ENCODE results near the gene BORCS6. TPM values are rescaled to one million over a fixed set of nuclear protein-coding genes. Genes with fewer than 3 reads are reported as not detected.

The BORCS6 gene
- total and polyA plus RNA-seq, 9 donors: 3.7 to 5.7 (median 5.0) TPM

DNA sequence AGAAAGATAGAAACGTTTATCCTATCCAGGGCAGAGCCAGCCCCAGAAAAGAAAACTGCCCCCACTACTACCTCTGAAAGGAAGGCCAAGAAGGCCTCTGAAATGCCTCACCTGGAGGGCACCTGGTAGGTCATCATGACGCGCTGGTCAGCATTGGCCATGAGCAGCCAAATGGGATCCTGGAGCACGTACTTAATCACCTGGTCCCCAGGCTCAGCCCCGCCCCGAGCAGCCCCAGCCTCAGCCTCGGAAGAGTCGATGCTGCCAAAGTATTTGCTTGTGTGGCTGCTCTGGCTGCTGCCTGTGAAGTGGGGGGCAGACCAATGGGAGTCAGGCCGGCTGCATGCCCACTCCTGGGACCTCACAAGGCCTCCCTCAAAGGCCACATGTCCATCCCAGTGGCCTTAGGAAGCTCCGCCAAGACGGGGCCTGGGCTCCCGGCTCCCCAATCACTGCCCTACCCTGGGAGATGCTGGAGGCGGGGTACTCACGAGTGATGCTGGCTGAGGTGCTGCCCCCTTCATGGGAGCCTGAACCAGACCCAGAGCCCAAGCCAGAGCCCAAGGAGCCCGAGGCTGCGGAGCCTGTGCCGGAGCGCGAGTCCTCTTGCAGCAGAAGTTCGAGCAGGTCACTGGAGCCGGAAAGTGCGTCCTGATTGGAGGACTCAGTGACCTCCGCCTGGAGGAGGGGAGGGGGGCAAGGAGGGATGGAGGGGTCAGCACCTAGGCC is 47.7 kb downstream of the BORCS6 start:
- no peak overlapping the region for H3K27ac ChIP-seq (ENCODE audit: low read length)
- WGBS (ENCODE audit: insufficient coverage): 87% methylated on average over 19 of the region's 23 CpGs
- no peak overlapping the region for H3K4me3 ChIP-seq (ENCODE audit: low read length)
- no peaks in the 10 kb centered on the region for H3K27me3 ChIP-seq (ENCODE audit: control insufficient read depth, insufficient read depth, low read length)
- no peaks in the 10 kb centered on the region for H3K9me3 ChIP-seq (replicated peaks; ENCODE audit: control insufficient read depth, low read depth, low read length)
- peak; percentile 39 for DNase-seq
- peaks cover 19% of the 10 kb centered on the region for H3K4me1 ChIP-seq (ENCODE audit: control insufficient read depth, insufficient read depth, low read length)
- H3K36me3 ChIP-seq (ENCODE audit: control insufficient read depth, insufficient read depth, low read length): peaks cover 75% of the 10 kb centered on the region

- H3K4me3 ChIP-seq (ENCODE audit: low read length): no peak overlapping the region
- no peaks in the 10 kb centered on the region for H3K9me3 ChIP-seq (replicated peaks; ENCODE audit: control insufficient read depth, low read depth, low read length)
- H3K27me3 ChIP-seq (ENCODE audit: control insufficient read depth, insufficient read depth, low read length): no peaks in the 10 kb centered on the region
- H3K4me1 ChIP-seq (ENCODE audit: control insufficient read depth, insufficient read depth, low read length): peaks cover 19% of the 10 kb centered on the region
- H3K36me3 ChIP-seq (ENCODE audit: control insufficient read depth, insufficient read depth, low read length): peaks cover 69% of the 10 kb centered on the region
- WGBS (ENCODE audit: insufficient coverage): 89% methylated on average over 10 of the region's 11 CpGs
- DNase-seq: peak; percentile 38
- H3K27ac ChIP-seq (ENCODE audit: low read length): no peak overlapping the region
Observed at GRCh38 chr17:8141741-8142140, 48.2 kb downstream of the BORCS6 start.

DNA sequence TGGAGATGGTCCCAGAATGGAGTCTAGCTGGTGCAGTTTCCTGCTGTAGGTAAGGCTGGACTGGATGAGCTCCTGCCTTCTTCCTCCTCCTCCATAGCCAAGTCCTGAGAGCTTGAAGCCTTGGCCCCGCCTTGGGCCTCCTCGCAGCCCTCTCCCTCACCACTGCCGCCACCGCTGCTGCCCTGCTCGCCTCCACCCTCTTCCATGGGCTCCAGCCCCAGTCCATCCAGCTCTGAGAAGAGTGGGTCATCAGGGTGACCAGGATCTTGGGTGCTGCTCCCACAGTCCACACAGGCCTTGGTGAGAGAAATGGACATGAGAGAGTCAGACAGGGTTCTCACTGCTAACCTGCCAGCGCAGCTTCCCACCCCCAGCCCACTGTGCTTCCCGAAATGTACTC is 48.9 kb downstream of the BORCS6 start:
- no peak overlapping the region for H3K27ac ChIP-seq (ENCODE audit: low read length)
- peaks cover 62% of the 10 kb centered on the region for H3K36me3 ChIP-seq (ENCODE audit: control insufficient read depth, insufficient read depth, low read length)
- no peaks in the 10 kb centered on the region for H3K27me3 ChIP-seq (ENCODE audit: control insufficient read depth, insufficient read depth, low read length)
- H3K4me3 ChIP-seq (ENCODE audit: low read length): no peak overlapping the region
- no peak for DNase-seq
- no CpG with 5 or more reads among the region's 7 CpGs for WGBS (ENCODE audit: insufficient coverage)
- H3K9me3 ChIP-seq (replicated peaks; ENCODE audit: control insufficient read depth, low read depth, low read length): no peaks in the 10 kb centered on the region
- H3K4me1 ChIP-seq (ENCODE audit: control insufficient read depth, insufficient read depth, low read length): peaks cover 19% of the 10 kb centered on the region

- no peaks in the 10 kb centered on the region for H3K9me3 ChIP-seq (replicated peaks; ENCODE audit: control insufficient read depth, low read depth, low read length)
- no peak overlapping the region for H3K4me3 ChIP-seq (ENCODE audit: low read length)
- DNase-seq: peak; percentile 46
- no peaks in the 10 kb centered on the region for H3K27me3 ChIP-seq (ENCODE audit: control insufficient read depth, insufficient read depth, low read length)
- H3K36me3 ChIP-seq (ENCODE audit: control insufficient read depth, insufficient read depth, low read length): peaks cover 55% of the 10 kb centered on the region
- 93% methylated on average over 5 of the region's 18 CpGs for WGBS (ENCODE audit: insufficient coverage)
- no peak overlapping the region for H3K27ac ChIP-seq (ENCODE audit: low read length)
- H3K4me1 ChIP-seq (ENCODE audit: control insufficient read depth, insufficient read depth, low read length): peaks cover 19% of the 10 kb centered on the region
Observed at GRCh38 chr17:8140065-8141029, 49.6 kb downstream of the BORCS6 start.

- WGBS (ENCODE audit: insufficient coverage): 0% methylated on average over 38 of the region's 46 CpGs
- DNase-seq: peak; percentile 99
- H3K4me1 ChIP-seq (ENCODE audit: control insufficient read depth, insufficient read depth, low read length): peaks cover 19% of the 10 kb centered on the region
- H3K4me3 ChIP-seq (ENCODE audit: low read length): peak overlapping the region; percentile 42
- no peaks in the 10 kb centered on the region for H3K27me3 ChIP-seq (ENCODE audit: control insufficient read depth, insufficient read depth, low read length)
- H3K9me3 ChIP-seq (replicated peaks; ENCODE audit: control insufficient read depth, low read depth, low read length): no peaks in the 10 kb centered on the region
- H3K27ac ChIP-seq (ENCODE audit: low read length): peak overlapping the region; percentile 98
- peaks cover 40% of the 10 kb centered on the region for H3K36me3 ChIP-seq (ENCODE audit: control insufficient read depth, insufficient read depth, low read length)
Observed at GRCh38 chr17:8138672-8139371, 51.2 kb downstream of the BORCS6 start.

GRCh38 chr17:8138374-8138671 is 51.7 kb downstream of the BORCS6 start:
- peak overlapping the region; percentile 33 for H3K4me3 ChIP-seq (ENCODE audit: low read length)
- H3K27ac ChIP-seq (ENCODE audit: low read length): peak overlapping the region; percentile 98
- no peaks in the 10 kb centered on the region for H3K9me3 ChIP-seq (replicated peaks; ENCODE audit: control insufficient read depth, low read depth, low read length)
- no peak for DNase-seq
- H3K4me1 ChIP-seq (ENCODE audit: control insufficient read depth, insufficient read depth, low read length): peaks cover 19% of the 10 kb centered on the region
- H3K36me3 ChIP-seq (ENCODE audit: control insufficient read depth, insufficient read depth, low read length): peaks cover 35% of the 10 kb centered on the region
- 0% methylated on average over 7 of the region's 7 CpGs for WGBS (ENCODE audit: insufficient coverage)
- no peaks in the 10 kb centered on the region for H3K27me3 ChIP-seq (ENCODE audit: control insufficient read depth, insufficient read depth, low read length)

Other genes with a start within 250 kb of the BORCS6 start
- gene GUCY2D, start 187.6 kb downstream of the BORCS6 start, total RNA-seq: under 0.01 TPM
- gene GUCY2D, start 187.6 kb downstream of the BORCS6 start, polyA plus RNA-seq (ENCODE audit: insufficient read depth in 1 of 8, insufficient read length in 8 of 8, low replicate concordance in 1 of 8): under 1 TPM in 2 of 8 donors, not detected in 6; 0.04 to 0.11 TPM
- 0.31 TPM for gene ALOX15B, start 151.1 kb downstream of the BORCS6 start, total RNA-seq
- gene ALOX15B, start 151.1 kb downstream of the BORCS6 start, polyA plus RNA-seq (ENCODE audit: insufficient read depth in 1 of 8, insufficient read length in 8 of 8, low replicate concordance in 1 of 8): under 1 TPM; 0.05 to 0.59 (median 0.30) TPM
- not detected for gene ALOX12B, start 102.5 kb downstream of the BORCS6 start, total RNA-seq
- not detected for gene ALOX12B, start 102.5 kb downstream of the BORCS6 start, polyA plus RNA-seq (ENCODE audit: insufficient read depth in 1 of 8, insufficient read length in 8 of 8, low replicate concordance in 1 of 8)
- not detected for gene ALOXE3, start 71.7 kb downstream of the BORCS6 start, total RNA-seq
- not detected for gene ALOXE3, start 71.7 kb downstream of the BORCS6 start, polyA plus RNA-seq (ENCODE audit: insufficient read depth in 1 of 8, insufficient read length in 8 of 8, low replicate concordance in 1 of 8)
- 0.27 TPM for gene HES7, start 66.1 kb downstream of the BORCS6 start, total RNA-seq
- gene HES7, start 66.1 kb downstream of the BORCS6 start, polyA plus RNA-seq (ENCODE audit: insufficient read depth in 1 of 8, insufficient read length in 8 of 8, low replicate concordance in 1 of 8): under 1 TPM in 6 of 8 donors, not detected in 2; 0.08 to 0.28 (median 0.13) TPM
- gene PER1, start 37.8 kb downstream of the BORCS6 start, total RNA-seq: 25.6 TPM
- 100 to 1,000 TPM in 1 of 8 donors, 10 to 100 TPM in 7; 42.4 to 103 (median 63.9) TPM for gene PER1, start 37.8 kb downstream of the BORCS6 start, polyA plus RNA-seq (ENCODE audit: insufficient read depth in 1 of 8, insufficient read length in 8 of 8, low replicate concordance in 1 of 8)
- 10.9 TPM for gene VAMP2, start 27.2 kb downstream of the BORCS6 start, total RNA-seq
- gene VAMP2, start 27.2 kb downstream of the BORCS6 start, polyA plus RNA-seq (ENCODE audit: insufficient read depth in 1 of 8, insufficient read length in 8 of 8, low replicate concordance in 1 of 8): 10 to 100 TPM; 55.7 to 77.2 (median 62.3) TPM
- 17.7 TPM for gene TMEM107, start 13.8 kb downstream of the BORCS6 start, total RNA-seq
- 1 to 10 TPM; 6.1 to 9.2 (median 7.1) TPM for gene TMEM107, start 13.8 kb downstream of the BORCS6 start, polyA plus RNA-seq (ENCODE audit: insufficient read depth in 1 of 8, insufficient read length in 8 of 8, low replicate concordance in 1 of 8)
- 13.5 TPM for gene AURKB, start 20.4 kb upstream of the BORCS6 start, total RNA-seq
- 10 to 100 TPM; 13.8 to 26.4 (median 22.8) TPM for gene AURKB, start 20.4 kb upstream of the BORCS6 start, polyA plus RNA-seq (ENCODE audit: insufficient read depth in 1 of 8, insufficient read length in 8 of 8, low replicate concordance in 1 of 8)
- 4.8 TPM for gene CTC1, start 57.9 kb upstream of the BORCS6 start, total RNA-seq
- 10 to 100 TPM in 4 of 8 donors, 1 to 10 TPM in 4; 7.9 to 14.5 (median 9.8) TPM for gene CTC1, start 57.9 kb upstream of the BORCS6 start, polyA plus RNA-seq (ENCODE audit: insufficient read depth in 1 of 8, insufficient read length in 8 of 8, low replicate concordance in 1 of 8)
- 23.1 TPM for gene PFAS, start 59.1 kb upstream of the BORCS6 start, total RNA-seq
- 10 to 100 TPM; 21.7 to 32.5 (median 28.1) TPM for gene PFAS, start 59.1 kb upstream of the BORCS6 start, polyA plus RNA-seq (ENCODE audit: insufficient read depth in 1 of 8, insufficient read length in 8 of 8, low replicate concordance in 1 of 8)
- 12.9 TPM for gene RANGRF, start 98.5 kb upstream of the BORCS6 start, total RNA-seq
- gene RANGRF, start 98.5 kb upstream of the BORCS6 start, polyA plus RNA-seq (ENCODE audit: insufficient read depth in 1 of 8, insufficient read length in 8 of 8, low replicate concordance in 1 of 8): 10 to 100 TPM; 22.0 to 28.3 (median 22.9) TPM
- 0.35 TPM for gene SLC25A35, start 105.2 kb upstream of the BORCS6 start, total RNA-seq
- 1 to 10 TPM; 1.4 to 2.9 (median 1.8) TPM for gene SLC25A35, start 105.2 kb upstream of the BORCS6 start, polyA plus RNA-seq (ENCODE audit: insufficient read depth in 1 of 8, insufficient read length in 8 of 8, low replicate concordance in 1 of 8)
- 5.1 TPM for gene ARHGEF15, start 120.1 kb upstream of the BORCS6 start, total RNA-seq
- 10 to 100 TPM; 11.8 to 16.4 (median 13.9) TPM for gene ARHGEF15, start 120.1 kb upstream of the BORCS6 start, polyA plus RNA-seq (ENCODE audit: insufficient read depth in 1 of 8, insufficient read length in 8 of 8, low replicate concordance in 1 of 8)
- gene ODF4, start 149.7 kb upstream of the BORCS6 start, total RNA-seq: not detected
- not detected for gene ODF4, start 149.7 kb upstream of the BORCS6 start, polyA plus RNA-seq (ENCODE audit: insufficient read depth in 1 of 8, insufficient read length in 8 of 8, low replicate concordance in 1 of 8)
- gene RPL26, start 193.0 kb upstream of the BORCS6 start, total RNA-seq: 7,287 TPM
- gene RPL26, start 193.0 kb upstream of the BORCS6 start, polyA plus RNA-seq (ENCODE audit: insufficient read depth in 1 of 8, insufficient read length in 8 of 8, low replicate concordance in 1 of 8): 1,000 to 10,000 TPM; 2,833 to 4,183 (median 3,234) TPM
- gene RNF222, start 207.6 kb upstream of the BORCS6 start, total RNA-seq: not detected
- gene RNF222, start 207.6 kb upstream of the BORCS6 start, polyA plus RNA-seq (ENCODE audit: insufficient read depth in 1 of 8, insufficient read length in 8 of 8, low replicate concordance in 1 of 8): under 1 TPM in 5 of 8 donors, not detected in 3; 0.06 to 0.16 (median 0.08) TPM
- gene NDEL1, start 245.7 kb upstream of the BORCS6 start, total RNA-seq: 31.2 TPM
- gene NDEL1, start 245.7 kb upstream of the BORCS6 start, polyA plus RNA-seq (ENCODE audit: insufficient read depth in 1 of 8, insufficient read length in 8 of 8, low replicate concordance in 1 of 8): 10 to 100 TPM; 40.2 to 52.6 (median 45.6) TPM